ENCODE data around the gene GRID1. TPM values are rescaled to one million over a fixed set of nuclear protein-coding genes. Genes with fewer than 3 reads are reported as not detected.

GRID1 gene
- total and polyA plus RNA-seq, 2 donors = 2.4 to 3.9 TPM

- no peak for DNase-seq (ENCODE audit: extremely low spot score)
- H3K4me1 ChIP-seq (ENCODE audit: insufficient read depth) = no peaks in the 10 kb centered on the region
- no peak overlapping the region for H3K27ac ChIP-seq (ENCODE audit: low read depth)
- 69% methylated on average over 1 of the region's 1 CpG for WGBS
- no peak overlapping the region for H3K4me3 ChIP-seq (ENCODE audit: low read depth, low read length)
- no peaks in the 10 kb centered on the region for H3K36me3 ChIP-seq (ENCODE audit: insufficient read depth)
These were observed 693.3 kb downstream of the GRID1 start for GRCh38 chr10:85673270-85673669.

- no peak overlapping the region for H3K4me3 ChIP-seq (ENCODE audit: low read depth, low read length)
- WGBS = 92% methylated on average over 1 of the region's 1 CpG
- no peaks in the 10 kb centered on the region for H3K4me1 ChIP-seq (ENCODE audit: insufficient read depth)
- no peak for DNase-seq (ENCODE audit: extremely low spot score)
- no peak overlapping the region for H3K27ac ChIP-seq (ENCODE audit: low read depth)
- no peaks in the 10 kb centered on the region for H3K36me3 ChIP-seq (ENCODE audit: insufficient read depth)
These were observed 695.1 kb downstream of the GRID1 start for GRCh38 chr10:85671530-85671929.

GRCh38 chr10:85668522-85668921 lies 698.1 kb downstream of the GRID1 start:
- DNase-seq (ENCODE audit: extremely low spot score) = no peak
- Histone ChIP-seq H3K27ac (ENCODE audit: low read depth) (no peak overlapping the region), H3K4me1 (ENCODE audit: insufficient read depth) (no peaks in the 10 kb centered on the region), H3K4me3 (ENCODE audit: low read depth, low read length) (no peak overlapping the region), H3K36me3 (ENCODE audit: insufficient read depth) (no peaks in the 10 kb centered on the region)
- WGBS = 97% methylated on average over 1 of the region's 1 CpG

- 45% methylated on average over 5 of the region's 5 CpGs for WGBS
- no peak for DNase-seq (ENCODE audit: extremely low spot score)
These were observed 698.9 kb downstream of the GRID1 start for GRCh38 chr10:85667638-85668233.

GRCh38 chr10:85666987-85667386 lies 699.6 kb downstream of the GRID1 start:
- no peaks in the 10 kb centered on the region for H3K36me3 ChIP-seq (ENCODE audit: insufficient read depth)
- no peak overlapping the region for H3K4me3 ChIP-seq (ENCODE audit: low read depth, low read length)
- no peaks in the 10 kb centered on the region for H3K4me1 ChIP-seq (ENCODE audit: insufficient read depth)
- 79% methylated on average over 6 of the region's 6 CpGs for WGBS
- DNase-seq (ENCODE audit: extremely low spot score) = no peak
- H3K27ac ChIP-seq (ENCODE audit: low read depth) = no peak overlapping the region

More at GRCh38 chr10:85667638-85668233, 698.9 kb downstream of the GRID1 start:
- no peak overlapping the region for H3K4me3 ChIP-seq (ENCODE audit: low read depth, low read length)
- no peaks in the 10 kb centered on the region for H3K36me3 ChIP-seq (ENCODE audit: insufficient read depth)
- H3K4me1 ChIP-seq (ENCODE audit: insufficient read depth) = no peaks in the 10 kb centered on the region
- H3K27ac ChIP-seq (ENCODE audit: low read depth) = no peak overlapping the region

GRCh38 chr10:85666102-85666501 lies 700.5 kb downstream of the GRID1 start:
- Histone ChIP-seq H3K4me1 (ENCODE audit: insufficient read depth) (no peaks in the 10 kb centered on the region), H3K4me3 (ENCODE audit: low read depth, low read length) (no peak overlapping the region), H3K36me3 (ENCODE audit: insufficient read depth) (no peaks in the 10 kb centered on the region), H3K27ac (ENCODE audit: low read depth) (no peak overlapping the region)
- DNase-seq (ENCODE audit: extremely low spot score) = no peak
- WGBS = 79% methylated on average over 2 of the region's 2 CpGs

GRCh38 chr10:85665681-85666080 lies 700.9 kb downstream of the GRID1 start:
- Histone ChIP-seq H3K27ac (ENCODE audit: low read depth) (no peak overlapping the region), H3K36me3 (ENCODE audit: insufficient read depth) (no peaks in the 10 kb centered on the region), H3K4me1 (ENCODE audit: insufficient read depth) (no peaks in the 10 kb centered on the region), H3K4me3 (ENCODE audit: low read depth, low read length) (no peak overlapping the region)
- WGBS = 57% methylated on average over 6 of the region's 6 CpGs
- no peak for DNase-seq (ENCODE audit: extremely low spot score)

GRCh38 chr10:85665078-85665477 lies 701.5 kb downstream of the GRID1 start:
- 82% methylated on average over 1 of the region's 1 CpG for WGBS

GRCh38 chr10:85661123-85661522 lies 705.5 kb downstream of the GRID1 start:
- Histone ChIP-seq H3K4me3 (ENCODE audit: low read depth, low read length) (no peak overlapping the region), H3K4me1 (ENCODE audit: insufficient read depth) (peaks cover 2% of the 10 kb centered on the region), H3K27ac (ENCODE audit: low read depth) (no peak overlapping the region), H3K36me3 (ENCODE audit: insufficient read depth) (no peaks in the 10 kb centered on the region)
- DNase-seq (ENCODE audit: extremely low spot score) = no peak
- 23% methylated on average over 4 of the region's 4 CpGs for WGBS

More at GRCh38 chr10:85665078-85665477, 701.5 kb downstream of the GRID1 start:
- no peaks in the 10 kb centered on the region for H3K36me3 ChIP-seq (ENCODE audit: insufficient read depth)
- no peak overlapping the region for H3K27ac ChIP-seq (ENCODE audit: low read depth)
- H3K4me1 ChIP-seq (ENCODE audit: insufficient read depth) = peaks cover 2% of the 10 kb centered on the region
- no peak for DNase-seq (ENCODE audit: extremely low spot score)
- H3K4me3 ChIP-seq (ENCODE audit: low read depth, low read length) = no peak overlapping the region

- 93% methylated on average over 1 of the region's 1 CpG for WGBS
- Histone ChIP-seq H3K27ac (ENCODE audit: low read depth) (no peak overlapping the region), H3K36me3 (ENCODE audit: insufficient read depth) (no peaks in the 10 kb centered on the region), H3K4me3 (ENCODE audit: low read depth, low read length) (no peak overlapping the region), H3K4me1 (ENCODE audit: insufficient read depth) (peaks cover 2% of the 10 kb centered on the region)
- no peak for DNase-seq (ENCODE audit: extremely low spot score)
These were observed 707.3 kb downstream of the GRID1 start for GRCh38 chr10:85659331-85659730.

GRCh38 chr10:85658518-85658917 lies 708.1 kb downstream of the GRID1 start:
- no peaks in the 10 kb centered on the region for H3K36me3 ChIP-seq (ENCODE audit: insufficient read depth)
- H3K4me3 ChIP-seq (ENCODE audit: low read depth, low read length) = no peak overlapping the region
- no peak overlapping the region for H3K27ac ChIP-seq (ENCODE audit: low read depth)
- 45% methylated on average over 3 of the region's 3 CpGs for WGBS
- DNase-seq (ENCODE audit: extremely low spot score) = no peak
- H3K4me1 ChIP-seq (ENCODE audit: insufficient read depth) = peaks cover 2% of the 10 kb centered on the region

- no peak for DNase-seq (ENCODE audit: extremely low spot score)
- H3K27ac ChIP-seq (ENCODE audit: low read depth) = no peak overlapping the region
- H3K4me3 ChIP-seq (ENCODE audit: low read depth, low read length) = no peak overlapping the region
- H3K36me3 ChIP-seq (ENCODE audit: insufficient read depth) = no peaks in the 10 kb centered on the region
- peaks cover 2% of the 10 kb centered on the region for H3K4me1 ChIP-seq (ENCODE audit: insufficient read depth)
- WGBS = 55% methylated on average over 4 of the region's 4 CpGs
These were observed 709.0 kb downstream of the GRID1 start for GRCh38 chr10:85657476-85658113.

GRCh38 chr10:85655411-85655810 lies 711.2 kb downstream of the GRID1 start:
- no peak for DNase-seq (ENCODE audit: extremely low spot score)

GRCh38 chr10:85651497-85651882 lies 715.1 kb downstream of the GRID1 start:
- H3K36me3 ChIP-seq (ENCODE audit: insufficient read depth) = no peaks in the 10 kb centered on the region
- WGBS = 51% methylated on average over 2 of the region's 2 CpGs
- H3K4me3 ChIP-seq (ENCODE audit: low read depth, low read length) = no peak overlapping the region
- DNase-seq (ENCODE audit: extremely low spot score) = no peak
- H3K4me1 ChIP-seq (ENCODE audit: insufficient read depth) = no peaks in the 10 kb centered on the region
- H3K27ac ChIP-seq (ENCODE audit: low read depth) = no peak overlapping the region

More at GRCh38 chr10:85655411-85655810, 711.2 kb downstream of the GRID1 start:
- H3K4me3 ChIP-seq (ENCODE audit: low read depth, low read length) = no peak overlapping the region
- WGBS = 55% methylated on average over 2 of the region's 2 CpGs
- H3K36me3 ChIP-seq (ENCODE audit: insufficient read depth) = no peaks in the 10 kb centered on the region
- H3K4me1 ChIP-seq (ENCODE audit: insufficient read depth) = peaks cover 2% of the 10 kb centered on the region
- no peak overlapping the region for H3K27ac ChIP-seq (ENCODE audit: low read depth)

Measured in urinary bladder (tissue), 4 donors.